GM12801 (cell line): ENCODE data around the gene SUMF1.

Source experiments
- TF ChIP-seq, protein P1 (sequence below): IDR thresholded peaks from one replicate; pipeline ENCODE4 v1.5.1; 2011; ENCODE audit warnings: control low read depth; ENCODE audit not compliant: insufficient read length; ENCODE audit errors: extremely low read depth

Gene SUMF1

GRCh38 chr3:4449043-4449805 lies 17.8 kb downstream of the SUMF1 start:
- TF ChIP-seq, protein P1, sequence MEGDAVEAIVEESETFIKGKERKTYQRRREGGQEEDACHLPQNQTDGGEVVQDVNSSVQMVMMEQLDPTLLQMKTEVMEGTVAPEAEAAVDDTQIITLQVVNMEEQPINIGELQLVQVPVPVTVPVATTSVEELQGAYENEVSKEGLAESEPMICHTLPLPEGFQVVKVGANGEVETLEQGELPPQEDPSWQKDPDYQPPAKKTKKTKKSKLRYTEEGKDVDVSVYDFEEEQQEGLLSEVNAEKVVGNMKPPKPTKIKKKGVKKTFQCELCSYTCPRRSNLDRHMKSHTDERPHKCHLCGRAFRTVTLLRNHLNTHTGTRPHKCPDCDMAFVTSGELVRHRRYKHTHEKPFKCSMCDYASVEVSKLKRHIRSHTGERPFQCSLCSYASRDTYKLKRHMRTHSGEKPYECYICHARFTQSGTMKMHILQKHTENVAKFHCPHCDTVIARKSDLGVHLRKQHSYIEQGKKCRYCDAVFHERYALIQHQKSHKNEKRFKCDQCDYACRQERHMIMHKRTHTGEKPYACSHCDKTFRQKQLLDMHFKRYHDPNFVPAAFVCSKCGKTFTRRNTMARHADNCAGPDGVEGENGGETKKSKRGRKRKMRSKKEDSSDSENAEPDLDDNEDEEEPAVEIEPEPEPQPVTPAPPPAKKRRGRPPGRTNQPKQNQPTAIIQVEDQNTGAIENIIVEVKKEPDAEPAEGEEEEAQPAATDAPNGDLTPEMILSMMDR: no peak

DNA sequence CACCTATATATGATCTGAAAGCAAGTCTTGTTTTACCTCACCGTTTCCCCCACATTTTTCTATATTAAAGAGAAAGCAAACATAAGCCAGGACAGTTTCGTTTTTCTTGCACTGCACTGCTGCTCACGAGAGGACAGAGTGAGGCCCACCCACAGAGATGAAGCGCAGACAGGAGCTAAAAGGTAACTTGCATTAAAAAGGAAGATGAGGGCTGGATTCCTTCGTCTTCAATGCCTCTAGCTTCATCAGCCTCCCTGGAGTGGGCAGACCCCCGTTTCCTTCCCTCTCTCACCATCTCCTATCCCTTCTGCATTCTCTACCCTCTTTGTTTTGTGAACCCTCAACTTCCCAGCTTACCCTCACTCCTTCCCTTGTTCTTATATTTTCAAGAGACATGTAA lies 18.9 kb downstream of the SUMF1 start:
- TF ChIP-seq, protein P1: no peak

DNA sequence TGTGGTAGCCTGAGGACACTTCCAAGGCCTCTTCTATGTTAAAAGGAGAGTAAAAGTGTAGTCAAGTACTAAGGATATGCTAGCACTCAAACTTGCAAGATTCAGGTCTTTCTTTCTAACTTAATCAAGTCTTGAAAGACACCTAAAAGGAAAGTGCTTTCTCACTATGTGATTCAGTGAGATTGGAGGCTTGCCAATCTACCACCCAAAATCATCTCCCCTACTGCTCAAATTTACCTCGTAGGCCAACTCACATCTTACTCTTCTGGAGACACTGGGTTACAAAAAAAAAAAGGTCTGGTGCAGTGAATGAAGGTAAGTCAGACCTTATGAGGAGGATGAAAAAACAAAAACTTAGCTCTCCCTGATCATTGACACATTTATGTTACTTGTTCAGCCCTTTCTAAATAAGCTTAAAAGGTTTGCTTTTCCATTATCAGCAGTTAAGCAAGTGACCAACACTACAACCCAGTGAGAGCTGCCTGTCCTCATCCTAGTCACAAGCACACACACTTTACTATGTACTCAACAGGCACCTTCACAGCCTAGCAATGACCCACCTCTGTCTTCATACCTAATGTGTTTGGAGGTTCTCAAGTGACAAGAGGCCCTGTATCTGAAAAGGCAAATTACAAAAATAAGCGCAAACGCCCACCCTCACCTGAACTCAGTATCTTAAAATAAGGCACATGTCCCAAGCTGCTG lies 19.6 kb downstream of the SUMF1 start:
- TF ChIP-seq, protein P1: no peak

DNA sequence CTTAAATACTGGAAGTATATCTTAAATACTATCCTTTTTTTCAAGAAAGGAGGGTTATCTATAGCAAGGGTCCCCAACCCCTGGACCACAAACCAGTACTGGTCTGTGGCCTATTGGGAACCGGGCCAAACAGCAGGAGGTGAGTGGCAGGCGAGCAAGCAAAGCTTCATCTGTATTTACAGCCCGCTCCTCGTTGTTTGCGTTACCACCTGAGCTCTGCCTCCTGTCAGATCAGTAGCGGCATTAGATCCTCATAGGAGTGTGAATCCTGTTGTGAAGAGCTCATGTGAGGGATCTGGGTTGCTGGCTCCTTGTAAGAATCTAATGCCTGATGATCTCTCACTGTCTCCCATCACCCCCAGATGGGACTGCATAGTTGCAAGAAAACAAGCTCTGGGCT lies 26.1 kb downstream of the SUMF1 start:
- TF ChIP-seq, protein P1: no peak

DNA sequence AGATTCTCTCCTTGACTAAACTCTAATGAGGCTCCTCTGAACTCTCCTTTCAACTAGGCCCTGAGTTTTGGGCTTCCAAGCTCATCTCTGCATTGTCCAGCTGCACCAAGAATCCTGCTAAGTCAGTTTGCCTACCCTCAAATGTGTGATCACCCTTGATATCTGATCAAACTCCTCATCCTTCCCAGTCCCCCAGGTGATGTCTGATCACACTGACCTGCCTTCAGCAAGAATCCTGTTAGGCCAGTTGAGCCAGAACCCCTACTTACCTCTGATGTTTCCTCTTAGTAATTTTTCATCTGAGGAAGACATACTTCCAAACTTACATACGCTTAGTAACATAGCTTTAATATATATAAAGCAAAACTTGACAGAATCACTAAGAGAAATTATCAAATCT lies 28.8 kb downstream of the SUMF1 start:
- TF ChIP-seq, protein P1: no peak

- TF ChIP-seq, protein P1: no peak
These were observed 34.8 kb downstream of the SUMF1 start for GRCh38 chr3:4432259-4432658.

GRCh38 chr3:4429648-4430350 lies 37.3 kb downstream of the SUMF1 start:
- TF ChIP-seq, protein P1: no peak
